PC-9 (cell line): ENCODE data around the gene EIF4E1B. TPM values are rescaled to one million over a fixed set of nuclear protein-coding genes. Genes with fewer than 3 reads are reported as not detected.

Experiments used
- BruUV-seq: library from RNA; stranded (reverse); fragments of 400-500 nt; replicated peaks from 2 replicates; lab custom pipeline; 2021; lab: Mats Ljungman, UMichigan
- CTCF ChIA-PET: fragments of 300-600 bp; sonication (Branson Sonifier 250); formaldehyde crosslinking; loops from one replicate; lab custom pipeline; 2022; ENCODE audit warnings: antibody characterized with exemption; lab: Charles Lee
- POLR2A ChIA-PET: fragments of 300-600 bp; sonication (Branson Sonifier 250); formaldehyde crosslinking; loops from one replicate; lab custom pipeline; 2022; ENCODE audit warnings: antibody characterized with exemption; ENCODE audit not compliant: unreplicated experiment; lab: Charles Lee
- DNase-seq, 2 experiments: peaks; one replicate each; pipeline versions ENCODE4 v3.0.0 to v3.0.0-alpha.2; 2015 to 2022; ENCODE audit warnings: mixed read lengths in 1 of 2
- H2AFZ ChIP-seq: fragments of 200-600 bp; sonication (generic); 2 replicates; pipeline ENCODE4 v1.8.1; 2017; ENCODE audit warnings: antibody characterized with exemption
- H3F3A ChIP-seq: fragments of 200-600 bp; sonication (generic); 2 replicates; pipeline ENCODE4 v1.8.1; 2017; ENCODE audit warnings: antibody characterized with exemption, mild to moderate bottlenecking, low read depth; ENCODE audit not compliant: insufficient read depth
- H3K27ac ChIP-seq: fragments of 200-600 bp; sonication (generic); 2 replicates; pipeline ENCODE4 v1.6.1; 2016; ENCODE audit warnings: mixed run types
- H3K27me3 ChIP-seq: fragments of 200-600 bp; sonication (generic); 2 replicates; pipeline ENCODE4 v1.6.1; 2016; ENCODE audit warnings: low read depth, mixed run types; ENCODE audit not compliant: insufficient read depth
- H3K36me3 ChIP-seq: fragments of 200-600 bp; sonication (generic); 2 replicates; pipeline ENCODE4 v1.6.1; 2016; ENCODE audit warnings: low read depth, mixed run types
- H3K4me1 ChIP-seq: fragments of 200-600 bp; sonication (generic); replicated peaks from 2 replicates; pipeline ENCODE4 v1.6.1; 2016; ENCODE audit warnings: mixed run types; ENCODE audit not compliant: insufficient read depth
- H3K4me2 ChIP-seq: fragments of 200-600 bp; sonication (generic); 2 replicates; pipeline ENCODE4 v1.6.1; 2017; ENCODE audit warnings: mixed run types
- H3K4me3 ChIP-seq: fragments of 200-600 bp; sonication (generic); 2 replicates; pipeline ENCODE4 v1.6.1; 2016; ENCODE audit warnings: mixed run types
- H3K79me2 ChIP-seq: fragments of 200-600 bp; sonication (generic); 2 replicates; pipeline ENCODE4 v1.6.1; 2017; ENCODE audit warnings: low read depth, mixed run types
- H3K9me2 ChIP-seq: fragments of 200-600 bp; sonication (generic); 2 replicates; pipeline ENCODE4 v1.8.1; 2017; ENCODE audit warnings: mild to moderate bottlenecking; ENCODE audit not compliant: insufficient read depth
- H3K9me3 ChIP-seq: fragments of 200-600 bp; sonication (generic); 2 replicates; pipeline ENCODE4 v1.8.1; 2016; ENCODE audit warnings: low read depth; ENCODE audit not compliant: insufficient read depth
- H4K20me1 ChIP-seq: fragments of 200-600 bp; sonication (generic); 2 replicates; pipeline ENCODE4 v1.8.1; 2017; ENCODE audit not compliant: insufficient read depth
- CTCF ChIP-seq: fragments of 200-600 bp; sonication (generic); conservative IDR thresholded peaks from 2 replicates; pipeline ENCODE4 v1.6.1; 2017; ENCODE audit warnings: mixed run types, antibody characterized with exemption, mild to moderate bottlenecking, moderate library complexity
- EZH2 ChIP-seq: fragments of 200-600 bp; sonication (generic); IDR thresholded peaks from 2 replicates; pipeline ENCODE4 v1.8.0; 2017; ENCODE audit warnings: antibody characterized with exemption, low read depth
- intact Hi-C: fragments of 100-400 bp; cut with micrococcal nuclease; formaldehyde crosslinking; loops from one replicate; pipeline ENCODE4 v1.10.0; 2022; ENCODE audit not compliant: unreplicated experiment
- total RNA-seq: library from RNA; stranded (reverse); gene quantifications from 2 replicates; pipeline ENCODE4 v1.2.3, GENCODE V29; 2021

EIF4E1B gene
- total RNA-seq, 1 experiment from 2014 or later, result not detected

- Histone ChIP-seq H3K36me3 (no peaks in the 10 kb centered on the region), H3K4me3 (no peak overlapping the region), H3K79me2 (no peaks in the 10 kb centered on the region), H3K9me3 (no peaks in the 10 kb centered on the region), H3K27me3 (peaks cover 17% of the 10 kb centered on the region; the same call in 1 of the 2 replicates), H3F3A (0 out of 2 replicates have a peak, but pooled peaks cover 3% of the 10 kb centered on the region), H3K27ac (no peak overlapping the region), H3K4me2 (no peak overlapping the region), H3K9me2 (no peaks in the 10 kb centered on the region), H4K20me1 (no peaks in the 10 kb centered on the region), H2AFZ (no peak overlapping the region), H3K4me1 (no peaks in the 10 kb centered on the region)
- CTCF ChIA-PET, result no interaction called here
- TF ChIP-seq EZH2 (no peak), CTCF (no peak)
- POLR2A ChIA-PET, result no interaction called here
- BruUV-seq, result no TSS peak
- no peak for DNase-seq
- intact Hi-C loops, result no loop called here
Observed at GRCh38 chr5:176639208-176639607, 8.7 kb downstream of the EIF4E1B start.

GRCh38 chr5:176639981-176640380 lies 9.5 kb downstream of the EIF4E1B start:
- intact Hi-C loops, result loop anchor here (10.0 kb wide), 1 partner anchor 255 kb away; the partner anchor contains the start of genes HIGD2A and NOP16
- no peak overlapping the region for H3K27ac ChIP-seq
- no peaks in the 10 kb centered on the region for H3K36me3 ChIP-seq
- no peak for TF ChIP-seq CTCF
- TF ChIP-seq EZH2, result no peak
- H2AFZ ChIP-seq, result no peak overlapping the region
- no peaks in the 10 kb centered on the region for H3K79me2 ChIP-seq
- no peaks in the 10 kb centered on the region for H3K9me2 ChIP-seq
- H3K4me1 ChIP-seq, result no peaks in the 10 kb centered on the region
- peaks cover 14% of the 10 kb centered on the region; the same call in 1 of the 2 replicates for H3K27me3 ChIP-seq
- H4K20me1 ChIP-seq, result no peaks in the 10 kb centered on the region
- POLR2A ChIA-PET, result no interaction called here
- H3K4me2 ChIP-seq, result no peak overlapping the region
- BruUV-seq, result no TSS peak
- no peak for DNase-seq
- 0 out of 2 replicates have a peak, but pooled peaks cover 3% of the 10 kb centered on the region for H3F3A ChIP-seq
- CTCF ChIA-PET, result no interaction called here
- no peak overlapping the region for H3K4me3 ChIP-seq
- H3K9me3 ChIP-seq, result no peaks in the 10 kb centered on the region

- no peaks in the 10 kb centered on the region for H3K9me3 ChIP-seq
- H3K4me2 ChIP-seq, result no peak overlapping the region
- no peaks in the 10 kb centered on the region for H3K9me2 ChIP-seq
- H3K79me2 ChIP-seq, result no peaks in the 10 kb centered on the region
- H3K27me3 ChIP-seq, result peaks cover 7% of the 10 kb centered on the region; the same call in 1 of the 2 replicates
- no peaks in the 10 kb centered on the region for H3K36me3 ChIP-seq
- ChIA-PET CTCF (no interaction called here), POLR2A (no interaction called here)
- no peak overlapping the region for H3K27ac ChIP-seq
- no peak for DNase-seq
- H2AFZ ChIP-seq, result no peak overlapping the region
- H3K4me1 ChIP-seq, result no peaks in the 10 kb centered on the region
- H3F3A ChIP-seq, result 0 out of 2 replicates have a peak, but pooled peaks cover 3% of the 10 kb centered on the region
- TF ChIP-seq CTCF (no peak), EZH2 (no peak)
- no peaks in the 10 kb centered on the region for H4K20me1 ChIP-seq
- no peak overlapping the region for H3K4me3 ChIP-seq
- intact Hi-C loops, result loop anchor here (10.0 kb wide), 1 partner anchor 256 kb away; the partner anchor contains the start of genes HIGD2A and NOP16
- BruUV-seq, result no TSS peak
Observed at GRCh38 chr5:176640616-176641015, 10.1 kb downstream of the EIF4E1B start.
